PC-3 (cell line): Measurements from ENCODE around the gene CTSF.

Experiments
- CTCF ChIP-seq: fragments of 300-600 bp; sonication (generic); conservative IDR thresholded peaks from 2 replicates; pipeline ENCODE4 v1.5.1; 2017; ENCODE audit warnings: antibody characterized with exemption, low read depth, mild to moderate bottlenecking, low read length
- EZH2 ChIP-seq: fragments of 300-600 bp; sonication (generic); IDR thresholded peaks from one replicate; pipeline ENCODE4 v1.6.1; 2017; ENCODE audit warnings: antibody characterized with exemption, mild to moderate bottlenecking, low read length; ENCODE audit not compliant: unreplicated experiment

DNA sequence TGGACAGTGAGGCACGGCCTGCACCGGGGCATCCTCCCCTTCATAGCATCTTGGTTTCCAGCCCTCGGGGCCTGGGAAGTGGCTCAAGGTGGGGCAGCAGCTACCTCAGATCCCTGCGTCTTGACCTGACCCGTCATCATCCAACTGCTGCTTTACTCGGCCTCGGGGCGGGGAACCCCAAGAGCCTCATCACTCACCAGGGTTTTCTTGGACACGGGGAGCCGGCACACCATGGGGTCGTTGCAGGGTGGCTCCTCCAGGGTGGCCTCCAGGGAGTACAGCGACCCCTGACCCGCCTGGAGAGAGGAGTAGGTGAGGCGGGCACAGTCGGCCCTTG lies 651 bp downstream of the CTSF start:
- TF ChIP-seq CTCF (no peak), EZH2 (no peak)
